KG1 (cell line): ENCODE results near the gene MTA2.
"Not testable (repeated sequence)": the region's sequence is repeated elsewhere in the genome, so short reads cannot be mapped to it uniquely, and the experiment has no call there.

Source experiments
- DNase-seq: peaks from one replicate; lab custom pipeline; 2025; lab: John Stamatoyannopoulos, UW

MTA2 gene

DNA sequence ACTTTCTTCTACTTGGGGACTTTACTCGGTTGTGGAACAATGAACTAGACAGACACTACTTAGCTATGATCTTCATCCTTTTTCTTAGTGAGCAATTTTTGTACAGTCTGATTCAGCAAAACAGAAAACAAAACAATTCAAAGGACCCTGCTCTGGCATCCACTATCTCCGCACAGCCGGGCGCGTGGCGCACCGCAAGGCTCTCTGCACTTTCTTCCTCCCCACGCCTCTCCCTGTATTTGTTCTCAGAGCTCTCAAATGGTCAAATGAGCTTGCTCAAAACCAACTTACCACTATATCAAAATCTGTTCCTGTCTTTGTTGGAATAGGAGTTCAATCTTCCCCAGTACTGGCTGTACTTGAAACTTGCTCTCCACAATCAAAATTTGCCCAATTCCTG is 35.4 kb downstream of the MTA2 start:
- no peak for DNase-seq

DNA sequence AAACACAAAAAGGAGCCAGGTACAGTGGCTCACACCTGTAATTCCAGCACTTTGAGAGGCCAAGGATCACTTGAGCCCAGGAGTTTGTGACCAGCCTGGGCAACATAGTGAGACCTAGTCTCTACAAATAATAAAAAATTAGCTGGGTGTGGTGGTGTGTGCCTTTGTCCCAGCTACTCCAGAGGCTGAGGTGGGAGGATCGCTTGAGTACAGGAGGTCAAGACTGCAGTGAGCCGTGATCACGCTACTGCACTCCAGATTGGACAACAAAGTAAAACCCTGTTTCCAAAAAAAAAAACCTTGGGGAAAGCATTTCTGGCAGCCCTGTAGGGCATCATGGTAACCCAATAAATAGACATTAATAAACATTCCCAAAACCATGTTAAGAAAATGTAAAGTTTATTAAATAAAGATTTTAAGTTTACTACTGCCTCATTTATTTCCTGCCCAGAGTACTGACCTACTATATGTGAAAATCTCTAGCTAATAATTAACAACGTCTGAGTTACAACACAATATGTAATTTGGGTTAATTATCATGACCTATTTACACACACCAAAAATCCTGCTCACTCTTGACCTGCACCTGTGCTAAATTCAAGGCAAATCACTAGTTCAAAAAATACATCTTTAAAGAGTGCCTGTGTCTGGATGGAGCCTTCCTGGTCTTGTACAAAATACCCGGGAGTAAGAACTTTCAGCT is 36.4 kb downstream of the MTA2 start:
- DNase-seq, result no peak

DNA sequence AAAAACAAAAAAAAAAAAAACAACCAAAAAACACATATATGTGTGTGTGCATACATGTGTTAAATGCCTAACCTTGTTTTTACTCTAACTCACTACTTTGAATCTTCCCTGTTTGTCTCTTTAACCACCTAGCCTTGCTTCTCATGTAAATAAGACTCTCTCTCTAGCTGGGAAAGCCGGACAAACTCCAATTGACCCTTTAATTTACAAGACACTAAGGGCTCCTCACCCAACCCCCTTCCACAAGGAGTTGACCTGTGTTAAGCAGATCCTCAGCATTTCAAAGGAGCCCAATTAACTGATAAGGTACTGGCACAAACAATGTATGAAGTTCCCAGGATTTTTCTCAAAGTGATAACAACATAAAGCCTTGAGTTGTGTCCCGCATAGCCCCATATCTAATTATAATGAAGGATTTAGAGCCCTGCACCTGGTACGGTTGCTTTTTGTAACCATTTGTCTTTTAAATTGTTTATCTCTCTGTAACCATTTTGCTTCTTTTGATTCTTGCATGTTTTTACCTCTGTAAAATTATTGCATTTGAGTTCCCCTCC is 39.9 kb downstream of the MTA2 start:
- DNase-seq, result not testable (repeated sequence)

DNA sequence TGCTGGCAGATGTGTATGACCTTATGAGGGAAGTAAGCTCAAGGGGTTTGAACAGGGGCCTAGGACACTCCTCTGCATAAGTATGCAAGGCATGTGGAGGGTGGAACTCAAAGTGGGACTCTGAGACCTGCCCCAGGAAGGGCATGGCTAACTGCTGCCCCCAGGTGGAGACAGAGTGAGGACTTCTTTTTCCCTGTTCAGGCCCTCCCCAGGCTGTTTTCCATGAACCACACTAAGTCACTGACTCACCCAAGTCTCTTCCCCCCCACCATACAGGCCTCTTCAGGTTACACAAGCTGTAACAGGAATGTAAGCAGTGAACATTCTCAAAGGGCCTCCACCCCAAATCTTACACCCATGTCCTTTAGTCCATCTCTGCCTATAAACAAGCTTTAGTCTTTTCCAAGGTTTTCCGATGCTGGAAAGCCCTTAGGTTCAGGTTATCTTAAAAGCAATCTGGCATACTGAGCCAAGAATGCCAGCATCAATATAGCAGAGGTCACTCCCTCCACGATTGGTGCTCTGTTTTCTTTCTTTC is 41.0 kb downstream of the MTA2 start:
- peak; percentile 51 for DNase-seq

DNA sequence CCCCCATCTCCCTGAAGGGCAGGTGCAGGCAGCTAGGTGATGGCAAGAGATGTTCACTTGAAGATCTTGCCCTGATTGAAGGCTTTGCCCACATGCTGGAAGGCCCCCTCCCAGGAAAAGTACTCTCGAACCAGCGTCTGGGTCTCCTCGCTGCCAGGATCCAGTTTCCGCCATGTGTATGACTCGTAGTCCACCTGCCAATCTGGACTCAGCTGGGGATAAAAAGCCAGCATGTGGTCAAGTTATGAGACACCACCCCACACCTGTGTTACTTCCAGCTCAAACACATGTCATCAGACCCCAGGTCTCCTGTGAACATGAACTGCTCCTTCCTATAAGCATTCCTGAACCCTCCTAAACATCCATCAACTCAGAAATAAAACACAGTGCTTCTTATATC is 42.0 kb downstream of the MTA2 start:
- not testable (repeated sequence) for DNase-seq

DNA sequence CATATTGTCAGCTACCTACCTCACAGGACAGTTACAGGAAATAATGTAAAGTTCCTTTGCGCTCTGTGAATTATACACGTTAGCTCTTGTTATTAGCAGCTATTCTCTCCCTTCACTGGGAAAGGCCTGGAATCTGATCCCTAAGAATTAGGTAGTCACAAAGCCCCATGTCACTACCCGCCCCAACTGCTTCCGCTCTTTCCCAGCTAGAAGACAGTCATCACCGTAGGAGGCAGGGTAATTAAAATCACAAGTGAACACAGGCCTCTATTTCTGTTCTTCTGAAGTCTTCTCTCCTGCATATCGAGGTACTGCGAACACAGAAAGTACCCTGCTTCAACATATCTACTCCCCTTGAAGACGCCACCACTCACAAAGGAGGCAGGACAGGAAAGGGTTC is 42.5 kb downstream of the MTA2 start:
- DNase-seq, result no peak

DNA sequence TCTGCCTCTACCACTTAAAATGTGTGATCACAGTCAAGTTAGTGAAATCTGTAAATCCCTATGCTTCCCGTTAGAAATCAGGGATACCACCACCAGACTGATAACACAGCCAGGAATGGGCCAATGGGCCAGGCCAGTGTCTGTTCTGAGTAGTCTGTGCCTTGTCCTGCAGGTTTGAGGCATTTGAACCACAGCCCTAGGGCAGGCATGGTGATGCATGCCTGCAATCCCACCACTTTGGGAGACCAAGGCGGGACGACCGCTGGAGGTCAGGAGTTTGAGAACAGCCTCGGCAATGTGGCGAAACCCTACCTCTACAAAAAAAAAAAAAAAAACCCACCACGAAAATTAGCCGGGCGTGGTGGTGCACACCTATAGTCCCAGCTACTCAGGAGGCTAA is 43.0 kb downstream of the MTA2 start:
- DNase-seq, result no peak

DNA sequence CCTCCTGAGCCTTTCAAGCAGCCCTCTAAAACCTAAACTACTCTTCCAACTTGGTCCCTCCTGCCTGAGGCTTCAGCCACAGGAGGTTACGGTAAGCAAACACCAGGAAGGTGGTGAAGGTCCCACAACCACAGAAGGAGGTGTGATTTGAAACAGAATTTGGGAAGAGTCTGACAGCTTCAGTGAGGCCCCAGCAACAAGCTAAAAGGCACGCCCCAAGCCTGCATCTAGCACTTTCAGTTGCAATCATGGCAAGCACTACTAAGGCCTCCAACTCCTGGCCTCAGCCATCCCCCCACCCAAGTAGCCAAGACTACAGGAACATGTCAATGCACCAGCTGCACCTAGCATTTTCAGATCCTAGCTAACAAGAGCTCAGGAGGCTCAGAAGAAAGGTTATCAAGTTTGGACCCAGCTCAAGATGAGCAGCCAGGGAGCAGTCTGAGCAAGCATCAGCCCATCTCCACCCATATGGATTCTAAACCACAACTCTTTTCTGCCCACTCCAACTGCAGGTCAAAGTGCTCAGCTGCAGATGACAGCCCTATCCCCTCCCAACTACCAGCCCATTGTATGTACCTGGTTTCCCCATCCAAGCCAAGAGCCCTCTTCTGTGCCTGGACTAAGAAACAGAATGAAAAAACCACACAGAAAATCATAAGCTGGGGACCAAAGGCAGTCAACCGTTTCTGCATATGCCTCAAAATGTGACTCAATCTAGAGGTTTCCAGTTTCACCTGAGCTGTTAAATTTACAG is 44.6 kb downstream of the MTA2 start:
- peak; percentile 86 for DNase-seq

DNA sequence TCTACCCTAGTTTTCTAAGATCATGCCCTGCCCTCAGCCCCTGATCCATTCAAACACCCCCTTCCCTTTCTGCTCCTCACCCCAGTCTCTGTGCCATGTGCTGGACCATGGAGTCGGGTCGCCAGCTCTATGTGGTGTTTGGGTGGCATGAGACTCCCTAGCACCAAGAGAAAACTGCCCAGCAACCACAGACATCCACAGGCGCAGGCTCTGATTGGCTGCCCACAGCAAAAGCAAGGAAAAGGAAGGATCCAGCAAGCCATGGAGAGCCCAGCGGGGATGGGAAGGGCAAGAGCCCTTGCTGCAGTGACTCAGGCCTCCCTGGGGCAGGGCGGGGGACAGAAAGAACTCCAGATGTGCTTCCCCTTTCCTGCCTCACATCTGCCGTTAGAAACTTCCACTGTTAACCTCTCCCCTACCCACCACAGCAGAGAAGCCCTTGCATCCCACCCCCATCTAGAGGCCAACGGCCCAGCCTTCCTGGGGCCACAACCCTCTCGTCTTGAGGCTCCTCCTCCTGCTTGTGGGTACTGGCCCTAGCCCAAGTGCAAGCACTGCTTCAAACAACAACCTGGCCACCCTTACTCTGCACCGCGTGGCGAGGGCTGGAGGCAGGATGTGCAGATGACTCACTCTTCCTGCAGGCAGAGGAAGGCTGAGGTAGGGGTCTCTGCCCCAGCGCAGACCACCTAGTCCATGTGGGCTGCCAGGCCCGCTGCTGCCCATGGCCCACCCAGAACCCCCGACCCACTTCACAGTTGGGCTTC is 45.4 kb downstream of the MTA2 start:
- peak; percentile 90 for DNase-seq

DNA sequence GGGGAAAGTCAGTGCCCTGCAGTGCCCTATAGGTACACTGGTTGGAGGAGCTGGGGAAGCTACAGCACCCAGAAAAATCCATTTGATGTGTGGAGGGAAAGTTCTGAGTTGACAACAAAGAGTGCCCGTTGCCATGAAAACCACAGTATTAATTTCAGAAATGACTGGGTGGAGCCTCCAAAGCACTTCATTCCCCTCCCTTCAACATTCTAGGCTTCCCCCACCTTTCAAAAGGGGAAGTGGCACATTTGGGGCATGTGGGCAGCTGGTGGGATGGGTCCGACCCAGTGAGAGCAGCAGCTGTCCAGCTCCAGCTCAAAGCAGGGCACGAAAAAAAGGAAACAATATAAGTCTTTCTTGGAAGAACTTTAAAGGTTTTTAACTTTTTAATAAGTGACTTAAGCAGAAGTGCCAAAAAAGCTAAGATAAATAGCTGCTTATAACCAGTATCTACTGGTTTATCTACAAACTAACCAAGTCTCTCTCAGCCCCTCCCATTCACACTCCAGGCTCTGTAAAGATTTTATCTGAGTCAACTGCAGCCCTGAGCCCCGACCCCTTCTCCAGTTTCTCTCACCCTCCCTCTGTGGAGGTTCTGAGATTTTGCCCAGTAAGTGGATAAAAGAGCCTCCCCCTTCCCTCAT is 46.1 kb downstream of the MTA2 start:
- DNase-seq, result peak; percentile 83

DNA sequence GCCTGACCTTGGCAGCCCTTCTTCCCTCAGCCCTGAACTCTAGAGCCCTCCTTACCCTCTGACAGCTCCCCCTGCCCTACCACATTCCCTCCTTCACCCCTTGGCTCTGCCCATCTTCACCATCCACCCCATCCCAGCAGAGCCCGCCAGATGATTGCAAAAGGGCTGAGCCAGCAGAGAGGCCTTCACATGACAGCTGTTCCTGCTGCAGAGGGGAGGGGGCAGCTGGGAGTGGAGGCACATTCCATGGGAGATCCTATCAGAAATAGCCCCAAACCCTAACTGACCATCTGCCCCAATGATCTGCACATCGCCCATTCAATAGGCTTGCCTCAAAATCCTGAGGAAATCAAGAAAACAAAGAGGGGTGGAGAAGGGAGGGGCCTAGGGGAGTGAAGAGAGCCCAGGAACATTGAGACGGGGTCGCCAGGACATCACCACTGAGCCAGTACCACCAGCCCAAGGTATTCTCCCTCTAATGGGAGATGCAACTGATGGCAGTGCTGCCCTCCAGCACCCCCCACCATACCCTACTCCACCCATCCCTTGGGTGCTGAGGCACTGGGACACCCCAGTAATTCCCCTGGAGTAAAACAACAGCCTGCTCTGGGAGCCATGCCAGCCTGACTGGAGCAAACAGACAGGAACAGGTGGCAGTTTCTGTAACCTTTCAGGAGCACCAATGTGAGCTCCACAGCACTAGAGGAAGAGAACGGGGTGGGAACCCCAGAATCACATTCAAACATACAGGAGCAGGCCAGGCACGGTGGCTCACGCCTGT is 47.1 kb downstream of the MTA2 start:
- no peak for DNase-seq

DNA sequence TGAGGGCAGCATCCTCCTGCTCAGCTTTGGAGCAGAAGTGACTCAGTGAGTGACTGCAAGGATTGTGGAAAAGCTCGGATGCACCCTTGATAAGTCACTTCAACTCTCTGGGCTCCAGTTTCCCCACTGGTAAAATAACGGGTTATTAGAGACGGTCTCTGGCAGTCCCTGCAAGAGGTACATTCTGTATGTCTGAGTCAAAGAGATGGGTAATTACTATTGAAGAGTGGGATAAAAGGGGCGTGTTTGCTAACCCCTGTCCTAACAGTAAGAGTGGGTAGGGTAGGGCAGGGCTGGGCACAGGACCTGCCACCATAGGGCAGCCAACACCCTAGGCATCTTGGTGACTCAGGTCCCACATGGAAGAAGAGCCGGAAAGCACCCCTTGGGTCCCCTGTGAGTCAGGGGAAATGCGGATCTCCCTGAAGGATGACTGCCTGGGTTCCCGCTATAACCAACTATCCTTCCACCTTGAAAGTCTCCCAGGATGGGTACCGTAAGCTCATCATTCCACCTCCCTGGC is 47.8 kb downstream of the MTA2 start:
- DNase-seq, result no peak

DNA sequence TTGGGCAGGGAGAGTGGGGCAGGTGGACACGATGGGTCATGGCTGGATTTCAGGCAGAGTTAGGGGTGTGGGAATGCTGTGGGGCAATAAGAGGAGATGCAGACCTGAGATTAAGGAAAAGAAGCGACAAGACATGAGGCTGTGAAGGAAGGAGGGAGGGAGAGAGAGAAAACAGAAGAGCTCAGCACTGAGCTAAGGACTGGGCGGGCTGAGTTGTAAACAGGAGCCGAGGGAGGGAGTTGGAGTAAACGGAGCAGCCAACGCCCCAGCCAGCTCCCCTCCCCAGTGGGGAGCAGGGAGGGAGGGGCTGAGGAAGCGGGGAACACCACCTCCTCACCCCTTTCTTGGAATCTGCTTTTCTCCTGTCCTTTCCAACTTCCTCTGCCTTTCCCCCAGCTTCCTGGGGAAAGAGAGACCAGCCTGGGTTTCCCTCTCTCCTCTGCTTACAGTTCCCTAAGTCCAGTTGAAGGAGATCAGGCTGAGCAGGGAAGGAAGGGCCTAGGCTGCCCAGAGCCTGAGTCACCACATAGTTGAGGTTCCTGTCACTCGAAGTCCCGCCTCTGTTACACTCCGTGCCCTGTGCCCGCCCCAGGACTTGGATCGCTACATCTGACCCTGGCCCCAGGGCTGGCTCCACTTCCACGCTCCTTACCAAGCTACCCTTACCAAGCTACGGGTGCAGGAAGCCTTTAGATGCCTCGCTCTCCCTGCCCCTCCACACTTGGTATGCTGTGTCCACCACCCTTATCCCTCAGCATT is 48.4 kb downstream of the MTA2 start:
- DNase-seq, result no peak

DNA sequence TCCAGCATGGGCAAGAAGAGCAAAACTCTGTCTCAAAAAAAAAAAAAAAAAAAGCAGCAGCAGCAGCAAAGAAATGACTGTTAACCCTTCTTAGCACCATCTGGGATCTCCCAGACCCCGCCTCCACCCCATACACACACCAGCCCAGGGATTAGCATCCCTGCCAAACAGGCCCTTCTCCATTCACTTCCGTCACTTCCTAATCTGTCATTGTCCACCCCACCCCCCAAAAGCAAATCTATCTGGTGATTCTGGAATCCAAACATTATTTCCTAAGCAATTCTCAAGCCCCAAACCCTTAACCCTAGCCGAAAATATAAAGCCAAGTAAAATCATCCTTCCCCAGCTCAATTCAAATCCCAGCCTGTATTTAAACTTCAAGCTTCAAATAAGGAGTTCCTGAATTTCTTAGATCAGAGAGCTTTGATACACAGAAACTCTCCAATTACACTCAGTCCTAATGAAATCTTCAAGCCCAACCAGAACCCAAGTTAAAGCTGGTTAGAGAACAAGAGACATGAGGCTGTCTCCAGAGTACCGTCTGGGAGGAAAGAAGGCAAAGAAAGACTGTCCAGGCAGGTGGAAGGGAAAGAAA is 49.1 kb downstream of the MTA2 start:
- DNase-seq, result no peak

DNA sequence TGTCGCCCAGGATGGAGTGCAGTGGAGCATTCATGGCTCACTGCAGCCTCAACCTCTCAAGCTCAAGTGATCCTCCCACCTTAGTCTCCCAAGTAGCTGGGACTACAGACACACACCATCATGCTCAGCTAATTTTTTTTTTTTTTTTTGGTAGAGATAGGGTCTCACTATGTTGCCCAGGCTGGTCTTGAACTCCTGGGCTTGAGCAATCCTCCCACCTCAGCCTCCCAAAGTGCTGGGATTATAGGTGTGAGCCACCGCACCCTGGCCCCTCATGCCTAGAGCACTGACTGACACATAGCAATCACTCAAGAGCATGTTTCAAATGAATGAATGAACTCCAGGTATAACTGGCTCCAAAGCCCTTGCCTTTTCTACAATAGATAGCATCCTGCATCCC is 51.2 kb downstream of the MTA2 start:
- not testable (repeated sequence) for DNase-seq

DNA sequence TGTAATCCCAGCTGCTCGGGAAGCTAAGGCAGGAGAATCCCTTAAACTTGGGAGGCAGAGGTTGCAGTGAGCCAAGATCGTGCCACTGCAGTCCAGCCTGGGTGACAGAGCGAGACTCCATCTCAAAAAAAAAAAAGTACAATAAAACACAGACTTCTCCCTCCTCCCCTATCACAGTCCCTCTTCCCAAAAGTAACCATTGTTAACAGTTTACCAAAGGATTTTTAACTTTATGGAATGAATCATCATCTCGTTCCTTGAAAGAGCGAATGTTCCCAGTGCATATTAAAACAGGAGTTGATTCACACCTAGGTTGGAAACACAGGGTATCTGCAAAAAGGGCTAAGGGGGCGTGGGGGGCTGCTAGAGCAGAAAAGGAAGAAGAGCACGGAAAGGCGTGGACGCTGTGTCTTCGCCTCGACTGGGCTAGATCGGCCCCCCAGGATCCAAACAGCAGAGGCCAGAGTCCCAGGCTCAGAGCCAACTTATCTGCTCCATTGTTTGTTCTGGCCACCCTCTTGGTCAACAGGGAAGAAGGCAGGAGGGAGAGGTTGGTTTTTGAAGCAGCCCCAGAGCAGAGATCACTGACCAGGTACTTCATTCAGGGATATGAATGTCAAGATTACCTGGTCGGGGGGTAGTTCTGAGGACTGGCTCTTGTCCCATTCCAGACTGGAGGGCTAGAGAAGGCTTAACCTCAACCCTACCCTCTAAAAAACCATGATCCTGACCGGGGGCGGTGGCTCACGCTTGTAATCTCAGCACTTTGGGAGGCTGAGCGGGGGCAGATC is 52.9 kb downstream of the MTA2 start:
- DNase-seq, result no peak

DNA sequence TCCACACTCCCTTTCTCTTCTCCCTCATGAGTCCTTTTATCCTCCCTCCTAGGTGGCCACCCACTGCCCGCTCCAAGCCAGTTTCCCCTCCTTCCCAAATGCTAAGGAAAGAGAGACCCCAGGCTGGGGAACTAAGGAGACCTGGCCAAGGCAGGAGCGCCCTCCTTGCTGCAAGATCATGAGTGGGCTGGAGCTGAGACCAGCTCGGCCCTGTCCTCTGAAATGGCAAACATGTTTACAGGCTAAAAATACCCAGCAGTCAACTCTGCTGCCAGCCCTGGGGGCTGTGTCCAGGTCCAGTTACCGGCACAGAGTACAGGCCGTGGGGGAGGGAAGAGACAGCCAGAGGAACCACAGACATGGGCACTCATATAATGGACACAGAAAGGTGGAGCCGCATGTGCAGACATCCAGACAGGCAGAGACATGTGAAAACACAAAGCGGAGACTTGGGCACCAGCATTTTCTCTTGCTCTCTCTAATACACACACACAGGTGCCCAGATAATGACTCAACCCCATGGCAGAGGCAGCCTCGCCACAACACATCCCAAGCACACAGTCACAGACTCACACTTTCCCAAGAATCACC is 53.9 kb downstream of the MTA2 start:
- no peak for DNase-seq

DNA sequence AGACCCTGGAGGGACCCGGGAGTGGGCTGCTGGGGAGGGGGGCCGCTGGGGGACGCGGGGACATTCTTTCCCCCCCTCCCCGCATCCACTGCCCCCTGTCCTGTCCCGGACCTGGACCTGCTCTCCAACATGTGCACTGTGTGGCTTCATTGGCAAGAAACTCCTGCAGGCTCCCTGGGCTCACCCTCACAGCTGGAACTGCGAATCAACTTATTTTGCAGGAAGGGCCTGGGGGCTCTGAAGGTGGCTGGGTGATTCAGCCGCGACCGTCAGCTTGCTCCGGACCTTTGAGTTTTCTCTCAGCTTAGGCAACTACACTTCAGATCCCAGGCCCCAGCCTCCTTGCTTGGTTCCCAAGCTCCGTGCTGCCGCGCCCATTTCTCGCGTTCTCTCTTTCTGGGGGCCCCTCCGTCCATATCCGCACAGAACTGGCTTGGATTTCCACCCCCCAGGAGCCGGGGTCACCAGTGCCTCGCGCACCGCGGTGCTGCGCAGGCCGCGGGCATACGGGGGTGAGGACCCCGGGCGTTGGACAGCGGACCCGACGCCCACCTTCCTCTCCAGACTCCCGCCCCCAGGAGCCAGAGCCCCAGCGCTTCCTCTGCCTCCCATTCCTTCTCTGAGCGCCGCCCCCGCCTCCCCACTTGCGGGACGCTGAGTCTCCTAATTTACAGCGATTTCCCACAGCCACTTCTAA is 54.6 kb downstream of the MTA2 start:
- DNase-seq, result no peak
